Astrocyte (in vitro differentiated cells and primary cell): ENCODE results near the gene MLF2.

Source experiments
- EZH2 ChIP-seq: IDR thresholded peaks from 2 replicates; pipeline ENCODE4 v1.6.1; 2012; ENCODE audit warnings: mild to moderate bottlenecking, low read length, inconsistent platforms; ENCODE audit not compliant: insufficient read depth
- TF ChIP-seq, protein P1 (sequence below): IDR thresholded peaks from 2 replicates; pipeline ENCODE4 v1.5.1; 2011; ENCODE audit warnings: low read depth, mild to moderate bottlenecking, inconsistent platforms, low read length, moderate library complexity; ENCODE audit not compliant: insufficient read depth

DNA sequence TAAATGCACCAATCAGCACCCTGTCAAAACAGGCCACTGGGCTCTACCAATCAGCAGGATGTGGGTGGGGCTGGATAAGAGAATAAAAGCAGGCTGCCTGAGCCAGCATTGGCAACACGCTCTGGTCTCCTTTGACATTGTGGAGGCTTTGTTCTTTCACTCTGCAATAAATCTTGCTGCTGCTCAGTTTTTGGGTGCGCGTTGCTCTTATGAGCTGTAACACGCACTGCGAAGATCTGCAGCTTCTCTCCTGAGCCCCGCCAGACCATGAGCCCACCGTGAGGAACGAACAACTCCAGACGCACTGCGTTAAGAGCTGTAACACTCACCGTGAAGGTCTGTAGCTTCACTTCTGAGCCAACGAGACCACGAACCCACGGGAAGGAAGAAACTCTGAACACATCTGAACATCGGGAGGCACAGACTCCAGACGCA is 44.0 kb downstream of the MLF2 start:
- TF ChIP-seq, protein P1, sequence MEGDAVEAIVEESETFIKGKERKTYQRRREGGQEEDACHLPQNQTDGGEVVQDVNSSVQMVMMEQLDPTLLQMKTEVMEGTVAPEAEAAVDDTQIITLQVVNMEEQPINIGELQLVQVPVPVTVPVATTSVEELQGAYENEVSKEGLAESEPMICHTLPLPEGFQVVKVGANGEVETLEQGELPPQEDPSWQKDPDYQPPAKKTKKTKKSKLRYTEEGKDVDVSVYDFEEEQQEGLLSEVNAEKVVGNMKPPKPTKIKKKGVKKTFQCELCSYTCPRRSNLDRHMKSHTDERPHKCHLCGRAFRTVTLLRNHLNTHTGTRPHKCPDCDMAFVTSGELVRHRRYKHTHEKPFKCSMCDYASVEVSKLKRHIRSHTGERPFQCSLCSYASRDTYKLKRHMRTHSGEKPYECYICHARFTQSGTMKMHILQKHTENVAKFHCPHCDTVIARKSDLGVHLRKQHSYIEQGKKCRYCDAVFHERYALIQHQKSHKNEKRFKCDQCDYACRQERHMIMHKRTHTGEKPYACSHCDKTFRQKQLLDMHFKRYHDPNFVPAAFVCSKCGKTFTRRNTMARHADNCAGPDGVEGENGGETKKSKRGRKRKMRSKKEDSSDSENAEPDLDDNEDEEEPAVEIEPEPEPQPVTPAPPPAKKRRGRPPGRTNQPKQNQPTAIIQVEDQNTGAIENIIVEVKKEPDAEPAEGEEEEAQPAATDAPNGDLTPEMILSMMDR = no peak
- no peak for TF ChIP-seq EZH2
